RPMI8226 (cell line): ENCODE results near the gene SYPL2.
A peak's percentile ranks its signal among the peaks of the same experiment; 100 is the strongest.

ENCODE experiments used
- DNase-seq: peaks from one replicate; pipeline ENCODE4 v3.0.0-alpha.2; 2015

SYPL2 gene

DNA sequence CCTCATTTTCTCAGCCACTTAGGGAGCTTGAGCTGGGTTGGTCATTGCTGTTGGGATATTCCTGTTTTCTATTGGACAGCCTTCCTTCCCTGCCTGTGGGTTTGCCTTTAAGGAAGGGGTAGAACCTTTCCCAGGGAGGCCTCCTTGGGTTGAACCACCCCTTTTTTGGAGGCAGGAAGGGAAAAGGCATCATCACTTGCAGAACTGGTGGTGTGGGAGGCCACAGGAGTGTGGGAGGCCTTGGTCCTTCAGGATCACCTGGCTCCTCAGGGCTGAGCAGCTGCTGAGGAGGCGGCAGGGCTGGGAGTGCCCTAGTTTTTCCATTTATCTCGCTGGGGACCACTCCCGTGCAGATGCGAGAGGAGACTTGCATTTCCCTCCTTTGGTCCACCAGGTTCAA, 26.9 kb downstream of the SYPL2 start:
- no peak for DNase-seq

DNA sequence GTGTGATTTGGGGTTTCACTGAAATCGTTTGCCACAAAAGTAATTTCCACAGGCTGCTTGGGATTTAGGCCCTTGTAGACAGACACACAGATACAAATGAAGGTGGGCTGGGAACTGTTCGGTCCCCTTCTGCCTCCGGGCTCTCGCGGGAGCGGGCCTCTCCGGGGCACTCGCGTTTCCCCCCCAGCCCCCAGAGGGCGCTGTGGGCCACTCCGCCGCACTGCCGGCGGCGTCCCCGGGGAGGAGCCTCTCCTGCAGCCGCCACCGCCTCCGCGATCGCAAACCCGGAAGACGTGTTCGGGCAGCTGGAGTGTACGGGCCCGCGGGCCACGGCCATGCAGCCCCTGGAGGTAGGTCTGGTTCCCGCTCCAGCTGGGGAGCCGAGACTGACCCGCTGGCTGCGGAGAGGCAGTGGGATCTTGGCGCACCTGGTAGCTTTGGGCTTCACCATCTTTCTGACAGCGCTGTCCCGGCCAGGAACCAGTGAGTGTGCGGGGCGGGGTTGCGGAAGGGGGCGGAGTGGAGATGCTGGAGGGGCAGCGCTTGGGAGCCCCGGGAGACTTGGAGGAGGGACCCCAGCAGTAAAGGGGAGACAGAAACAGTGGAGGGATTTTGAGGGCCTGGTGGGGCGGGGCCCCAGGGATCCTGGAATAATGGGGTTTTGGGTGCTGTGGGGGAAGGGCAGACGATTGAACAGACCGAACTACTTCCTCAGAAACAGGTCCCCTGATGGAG, 27.6 kb downstream of the SYPL2 start, which contains the start of gene CYB561D1:
TSS of gene CYB561D1 (plus strand) at position 290 of the 735 bp plus-strand sequence. CDS start at position 336, 46 bp downstream.
- peak; percentile 86 for DNase-seq

DNA sequence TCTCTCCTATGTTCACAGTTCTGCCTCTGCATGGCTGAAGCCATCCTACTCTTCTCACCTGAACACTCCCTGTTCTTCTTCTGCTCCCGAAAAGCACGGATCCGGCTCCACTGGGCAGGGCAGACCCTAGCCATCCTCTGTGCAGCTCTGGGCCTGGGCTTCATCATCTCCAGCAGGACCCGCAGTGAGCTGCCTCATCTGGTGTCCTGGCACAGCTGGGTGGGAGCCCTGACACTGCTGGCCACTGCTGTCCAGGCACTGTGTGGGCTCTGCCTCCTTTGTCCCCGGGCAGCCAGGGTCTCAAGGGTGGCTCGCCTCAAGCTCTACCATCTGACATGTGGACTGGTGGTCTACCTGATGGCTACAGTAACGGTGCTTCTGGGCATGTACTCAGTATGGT, 29.4 kb downstream of the SYPL2 start:
- no peak for DNase-seq

DNA sequence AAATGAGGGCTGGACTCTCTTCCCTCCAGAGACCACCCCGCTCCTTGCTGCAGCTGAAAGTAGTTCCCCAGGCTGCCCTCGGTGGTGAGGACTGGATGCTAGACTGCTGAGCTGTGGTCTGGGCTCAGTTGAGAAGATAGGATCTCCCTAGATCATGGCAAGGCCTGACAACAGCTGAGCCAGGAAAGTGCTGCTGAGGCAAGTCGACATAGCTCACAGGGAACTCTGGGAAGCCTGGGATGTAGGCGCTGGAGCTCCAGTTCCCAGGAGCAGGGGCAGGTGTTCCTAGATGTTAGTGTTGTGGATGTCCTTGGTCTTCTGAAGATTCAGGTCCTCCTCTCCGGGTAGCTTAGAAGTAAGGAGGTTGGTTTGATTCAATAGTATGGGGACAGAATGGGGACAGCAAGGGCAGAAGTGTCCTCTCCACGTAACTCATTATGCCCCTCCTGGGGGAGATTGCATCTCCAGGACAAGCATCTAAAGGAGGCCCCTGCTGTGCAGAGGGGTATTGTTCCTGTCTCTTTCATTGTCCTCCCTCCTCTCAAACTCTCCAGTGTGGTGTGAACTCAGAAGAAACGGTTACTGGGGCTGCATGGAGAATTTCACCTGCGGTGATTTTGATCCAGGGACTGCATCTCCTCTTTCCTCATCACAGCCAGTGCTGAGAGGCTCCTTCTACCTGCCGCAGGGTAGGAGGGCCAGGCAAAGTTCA, 31.3 kb downstream of the SYPL2 start:
- no peak for DNase-seq

DNA sequence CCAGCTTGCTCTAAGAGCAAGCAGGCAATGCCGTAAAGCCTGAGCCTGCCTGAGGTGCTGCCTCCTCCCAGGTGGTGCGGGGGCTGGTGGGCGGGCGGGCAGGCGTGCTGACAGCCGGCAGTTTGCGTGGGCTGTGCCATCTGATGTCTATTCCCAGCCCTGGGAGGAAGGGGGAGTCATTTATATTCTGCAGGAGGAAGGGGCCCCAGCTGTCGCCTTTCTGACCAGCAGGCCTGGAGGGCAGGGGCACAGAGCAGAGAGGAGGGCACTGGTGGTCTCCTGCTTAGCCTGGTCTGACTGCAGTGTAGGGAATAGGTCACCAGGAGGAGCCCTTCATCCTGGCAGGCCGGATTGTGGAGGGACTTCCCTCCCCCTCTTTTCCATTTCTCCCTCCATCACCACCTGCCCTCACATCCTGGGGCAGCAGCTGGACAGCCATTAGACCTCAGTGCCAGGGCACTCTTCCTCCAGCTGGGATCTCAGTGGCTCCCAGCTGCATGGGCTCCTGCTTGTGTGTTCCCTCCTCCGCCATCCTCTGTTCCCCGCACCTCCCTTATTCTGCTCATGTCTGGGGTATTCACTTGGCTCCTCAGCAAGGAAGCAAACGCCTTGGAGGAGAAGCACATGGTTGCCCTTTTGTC, 31.9 kb downstream of the SYPL2 start:
- DNase-seq, result no peak

DNA sequence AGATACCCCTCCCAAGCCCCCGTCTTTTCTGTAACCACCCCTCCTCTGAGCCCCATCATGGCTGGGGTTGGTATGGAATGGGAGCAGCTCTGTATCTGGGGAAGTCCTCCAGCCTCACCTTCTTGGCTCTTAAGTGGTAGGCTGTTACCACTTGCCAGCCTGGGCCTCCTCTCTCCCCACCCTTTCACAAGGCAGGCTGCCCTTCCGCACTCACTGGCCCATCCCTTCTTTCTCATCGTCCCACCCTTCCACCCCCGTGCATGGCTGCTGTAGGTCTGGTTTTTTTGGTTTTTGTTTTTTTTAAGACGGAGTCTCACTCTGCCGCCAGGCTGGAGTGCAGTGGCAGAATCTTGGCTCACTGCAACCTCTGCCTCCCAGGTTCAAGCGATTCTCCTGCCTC, 32.7 kb downstream of the SYPL2 start:
- no peak for DNase-seq

DNA sequence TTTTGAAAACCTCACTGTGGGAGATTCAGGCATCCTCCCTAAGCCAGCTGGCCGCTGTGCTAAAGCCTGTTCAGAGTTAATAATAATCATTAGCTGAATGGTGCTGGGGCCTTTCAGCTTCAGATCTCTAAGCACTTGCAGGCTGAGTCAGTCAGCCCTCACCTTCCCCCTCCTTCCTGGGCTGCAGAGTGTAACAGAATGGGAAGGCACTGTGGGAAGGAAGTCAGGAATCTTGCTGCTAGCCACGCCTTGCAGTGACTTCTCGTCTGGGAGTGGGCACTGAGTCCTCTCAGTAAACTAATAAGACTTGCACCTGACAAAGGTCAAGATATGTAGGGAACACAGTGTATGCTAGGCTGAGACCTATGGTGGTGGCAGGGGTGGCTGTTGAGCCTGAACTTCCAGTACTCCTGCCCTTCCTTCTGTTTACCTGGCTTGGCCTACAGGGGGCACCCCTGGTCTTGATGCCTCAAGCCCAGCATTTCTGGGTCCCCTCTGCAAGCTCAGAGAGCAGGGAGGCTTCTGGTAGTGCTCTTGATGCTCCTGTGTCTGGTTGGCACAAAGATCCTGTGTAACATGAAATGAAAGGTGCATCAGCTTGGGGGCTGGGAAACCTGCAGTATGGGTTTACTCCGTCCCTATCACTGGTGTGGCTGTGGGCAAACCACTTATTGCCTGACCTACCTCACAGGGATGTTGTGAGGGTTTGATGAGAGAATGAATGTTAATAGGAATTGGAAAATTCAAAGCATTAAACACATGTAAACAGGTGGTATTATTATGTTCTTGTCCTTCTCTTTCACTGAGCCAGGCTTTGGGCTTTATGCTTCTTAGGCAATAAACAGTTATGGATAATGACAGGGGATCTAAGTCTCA, 33.6 kb downstream of the SYPL2 start:
- DNase-seq, result peak; percentile 46

DNA sequence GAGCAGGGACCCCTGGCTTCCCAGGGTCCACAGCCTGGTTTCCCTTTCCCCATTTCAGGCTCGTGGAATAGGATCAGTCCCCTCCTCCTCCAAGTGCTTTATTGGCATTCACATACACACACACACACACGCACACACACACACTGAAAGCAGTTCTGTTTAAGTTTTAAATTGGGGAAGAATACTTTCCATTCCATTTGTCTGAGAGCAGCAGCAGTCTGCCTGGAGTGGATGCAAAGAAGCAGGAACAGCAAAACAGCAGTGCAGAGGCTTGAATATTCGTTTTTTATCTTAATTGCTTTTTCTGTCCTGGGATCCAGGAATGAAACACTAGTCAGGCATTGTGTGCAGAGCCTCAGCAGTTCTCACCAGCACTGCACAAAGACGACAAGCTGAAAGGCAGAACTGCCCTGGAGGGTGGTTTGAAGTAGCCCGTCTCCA, 34.6 kb downstream of the SYPL2 start:
- DNase-seq, result no peak

GRCh38 chr1:109501644-109502363, 35.5 kb downstream of the SYPL2 start:
- DNase-seq, result no peak

- DNase-seq, result no peak
Observed at GRCh38 chr1:109502364-109502851, 36.1 kb downstream of the SYPL2 start.

- DNase-seq, result no peak
Observed at GRCh38 chr1:109503935-109504334, 37.6 kb downstream of the SYPL2 start.

DNA sequence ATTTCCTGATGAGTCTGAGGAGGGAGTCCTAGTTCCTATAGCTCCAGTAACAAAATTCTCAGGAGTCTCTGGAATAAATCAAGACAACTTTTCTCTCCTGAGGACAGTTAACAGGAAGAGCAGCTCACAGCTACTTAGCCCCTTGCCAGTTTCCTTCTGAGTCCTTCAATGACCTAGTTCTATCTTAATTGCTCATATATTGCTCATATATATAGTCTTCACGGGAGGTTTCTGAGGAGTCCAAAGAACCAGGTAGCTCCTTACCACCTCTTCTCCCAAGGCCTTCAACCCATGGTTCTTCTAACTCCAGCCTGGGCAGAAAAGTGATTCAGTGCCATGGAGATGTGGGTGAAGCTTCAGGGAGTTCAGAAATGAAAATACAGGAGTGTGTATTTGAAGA, 38.6 kb downstream of the SYPL2 start:
- no peak for DNase-seq

DNA sequence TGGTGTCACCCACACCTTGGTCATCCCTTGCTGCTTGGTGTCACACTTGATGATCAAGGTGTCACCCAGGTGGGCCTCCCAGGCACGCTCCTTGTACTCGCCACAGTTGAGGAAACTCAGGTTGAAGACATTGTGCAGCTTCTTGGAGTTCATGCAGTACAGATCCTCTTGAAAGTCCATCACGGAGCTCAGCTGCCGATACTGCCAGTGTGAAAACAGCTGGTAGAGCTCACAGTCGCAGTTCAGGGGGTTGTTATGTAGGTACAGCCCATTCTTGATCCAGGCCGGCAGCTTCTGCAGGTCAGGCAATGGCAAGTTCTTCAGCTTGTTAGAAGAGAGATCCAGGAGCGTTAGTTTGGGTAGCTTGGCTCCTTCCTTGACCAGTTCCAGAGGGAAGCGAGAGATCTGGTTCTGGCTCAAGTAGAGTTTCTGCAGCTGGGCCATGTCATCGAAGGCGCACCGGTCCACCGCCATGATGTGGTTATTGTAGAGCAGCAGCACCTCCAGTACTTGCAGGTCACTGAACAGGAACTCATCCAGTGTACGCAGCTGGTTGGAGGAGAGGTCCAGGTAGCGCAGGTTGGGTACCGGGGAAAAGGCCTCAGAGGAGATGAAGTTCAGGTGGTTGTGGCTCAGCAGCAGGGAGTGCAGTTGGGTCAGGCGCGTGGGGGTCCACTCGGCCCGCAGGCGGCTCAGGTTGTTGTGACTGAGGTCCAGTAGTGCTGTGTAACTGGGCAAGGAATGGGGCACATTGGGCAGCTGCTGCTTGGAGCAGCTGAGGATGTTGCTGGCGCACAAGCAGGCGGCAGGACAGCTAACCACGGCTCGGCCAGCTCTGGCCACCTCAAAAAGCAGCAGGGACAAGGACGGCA, 41.9 kb downstream of the SYPL2 start:
- DNase-seq, result no peak

DNA sequence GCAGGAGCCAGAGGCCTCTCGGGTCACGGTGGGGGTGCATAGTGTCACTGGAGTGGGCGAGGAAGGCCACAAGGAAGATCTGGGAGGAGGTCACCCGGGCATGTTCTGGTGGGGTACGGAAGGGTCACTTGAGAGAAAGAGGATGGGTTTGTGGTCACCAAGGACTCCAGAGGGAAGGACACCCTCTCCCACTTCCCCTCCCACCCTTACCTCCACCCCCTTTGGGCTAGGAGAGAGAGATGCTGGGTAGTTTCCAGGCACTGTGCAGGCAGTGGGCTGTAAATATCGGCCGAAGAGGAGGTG, 42.5 kb downstream of the SYPL2 start:
- DNase-seq, result no peak

DNA sequence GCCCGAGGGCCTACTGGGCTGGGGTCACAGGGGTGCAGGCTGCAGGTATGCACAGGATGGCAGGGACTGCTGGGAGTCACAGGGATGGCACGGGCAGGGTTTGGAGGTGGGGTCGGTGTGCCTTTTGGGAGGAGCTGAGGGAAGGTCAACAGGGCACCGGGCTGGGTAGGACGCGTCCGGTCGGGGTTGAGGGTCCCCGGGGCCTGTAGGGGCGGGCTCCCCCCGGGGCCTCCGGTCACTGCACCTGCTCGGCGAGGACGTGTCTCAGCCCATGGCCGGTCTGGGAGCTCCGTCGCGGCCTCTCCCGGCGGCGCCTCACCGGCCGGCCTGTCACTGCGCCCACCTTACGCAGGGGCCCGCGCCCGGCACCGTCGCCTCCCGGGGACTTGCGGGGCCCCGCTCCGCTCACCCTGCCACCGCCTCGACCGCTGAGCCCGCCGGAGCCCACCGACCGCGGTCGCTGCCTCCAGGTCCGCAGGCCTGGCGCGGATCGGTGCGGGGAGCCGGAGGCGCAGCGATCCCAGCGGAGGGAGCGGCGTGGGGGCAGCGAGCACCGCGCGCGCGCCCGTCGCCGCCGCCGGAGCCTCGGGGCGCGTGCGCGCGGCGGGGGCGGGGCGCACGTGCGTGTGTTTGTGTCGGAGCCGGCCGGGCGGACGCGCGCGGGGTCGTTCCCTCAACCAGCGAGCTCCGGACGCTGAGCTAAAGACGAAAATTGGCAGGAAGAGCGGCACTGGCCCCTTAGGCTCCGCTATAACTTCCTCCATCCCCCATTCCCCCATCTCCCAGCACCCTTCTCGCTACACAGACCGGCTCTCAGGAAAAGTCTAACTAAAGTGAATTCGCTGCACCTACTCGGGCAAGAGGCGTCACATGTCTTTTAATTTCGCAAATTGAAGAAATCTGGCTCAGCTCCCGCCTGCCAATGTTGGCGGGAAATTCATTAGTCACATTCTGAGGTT, 43.1 kb downstream of the SYPL2 start, which contains the start of gene AMIGO1:
TSS of gene AMIGO1 (minus strand) at position 552 of the 959 bp plus-strand sequence. CDS start 815 bp downstream, outside the sequence.
- DNase-seq, result peak; percentile 58

- DNase-seq, result no peak
Observed at GRCh38 chr1:109513110-109513710, 46.9 kb downstream of the SYPL2 start.

- no peak for DNase-seq
Observed at GRCh38 chr1:109514846-109515245, 48.5 kb downstream of the SYPL2 start.

GRCh38 chr1:109516872-109517271, 50.5 kb downstream of the SYPL2 start:
- no peak for DNase-seq

DNA sequence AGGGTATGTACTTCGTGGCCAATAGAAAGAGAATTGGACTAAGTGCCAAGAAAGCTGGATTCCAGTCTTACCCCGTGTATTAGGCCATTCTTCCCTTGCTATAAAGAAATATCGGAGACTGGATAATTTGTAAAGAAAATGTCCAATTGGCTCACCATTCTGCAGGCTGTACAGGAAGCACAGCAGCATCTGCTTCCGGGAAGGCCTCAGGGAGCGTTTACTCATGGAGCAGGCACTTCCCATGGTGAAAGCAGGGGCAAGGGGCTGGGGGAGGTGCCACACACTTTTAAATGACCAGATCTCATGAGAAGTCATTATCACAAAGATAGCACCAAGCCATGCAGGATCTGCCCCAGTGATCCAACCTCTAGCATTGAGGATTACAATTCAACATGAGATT, 51.0 kb downstream of the SYPL2 start:
- DNase-seq, result no peak
